GM12878 (cell line): ENCODE data around the gene GNLY. TPM values are rescaled to one million over a fixed set of nuclear protein-coding genes. Genes with fewer than 3 reads are reported as not detected.

Experiments
- ATAC-seq: fragments of 200-7000 bp; cut with Tn5 transposase; 3 replicates; pipeline ENCODE4 v1.9.1; 2020; ENCODE audit warnings: mild to moderate bottlenecking, moderate library complexity
- BruUV-seq: library from RNA; stranded (reverse); fragments of 400-500 nt; replicated peaks from 2 replicates; lab custom pipeline; 2021; lab: Mats Ljungman, UMichigan
- CTCF ChIA-PET: fragments of 300-600 bp; sonication (Branson Sonifier 250); formaldehyde crosslinking; extraction: SDS; loops from one replicate; lab custom pipeline; 2021; ENCODE audit warnings: inconsistent platforms; lab: Yijun Ruan, JAX
- POLR2A ChIA-PET: fragments of 350-600 bp; formaldehyde crosslinking; extraction: SDS; loops from one replicate; lab custom pipeline; 2021; ENCODE audit warnings: inconsistent platforms; lab: Charles Lee
- RAD21 ChIA-PET: fragments of 300-600 bp; sonication (Branson Sonifier 250); formaldehyde crosslinking; loops from one replicate; lab custom pipeline; 2023; ENCODE audit warnings: antibody characterized with exemption; ENCODE audit not compliant: unreplicated experiment; lab: Charles Lee
- SMC1A ChIA-PET: fragments of 300-600 bp; sonication (Branson Sonifier 250); formaldehyde crosslinking; loops from one replicate; lab custom pipeline; 2023; ENCODE audit not compliant: unreplicated experiment, uncharacterized antibody; lab: Charles Lee
- DNase-seq: peaks from one replicate; pipeline ENCODE4 v3.0.0-alpha.2; 2011; ENCODE audit warnings: low read depth, low spot score
- FAIRE-seq: peaks from 3 replicates; lab custom pipeline; 2011; peaks lifted over from hg19 to GRCh38; lab: Jason Lieb, UNC
- H2AFZ ChIP-seq: 2 replicates; pipeline ENCODE4 v1.6.0; 2011; ENCODE audit warnings: low read depth, low read length, control low read depth; ENCODE audit not compliant: control insufficient read depth
- H3K27ac ChIP-seq: 2 replicates; pipeline ENCODE4 v1.5.1; 2011; ENCODE audit warnings: control low read depth; ENCODE audit not compliant: control insufficient read depth, insufficient read depth
- H3K27me3 ChIP-seq, 2 experiments: replicated peaks in 1 of 2; 2 replicates each; pipeline versions ENCODE4 v1.6.0 to v1.6.1; 2011; ENCODE audit warnings: low read length in 1 of 2; ENCODE audit not compliant: control insufficient read depth in 2 of 2, insufficient read depth in 2 of 2
- H3K36me3 ChIP-seq, 2 experiments: 2 replicates each; pipeline ENCODE4 v1.5.1; 2011; ENCODE audit warnings: low read length in 1 of 2; ENCODE audit not compliant: control insufficient read depth in 2 of 2, insufficient read depth in 2 of 2
- H3K4me1 ChIP-seq: 2 replicates; pipeline ENCODE4 v1.6.1; 2011; ENCODE audit warnings: mild to moderate bottlenecking, low read length, moderate library complexity, mixed read lengths; ENCODE audit not compliant: control insufficient read depth, insufficient read depth
- H3K4me2 ChIP-seq: 2 replicates; pipeline ENCODE4 v1.6.0; 2011; ENCODE audit warnings: control low read depth; ENCODE audit not compliant: control insufficient read depth, insufficient read depth
- H3K4me3 ChIP-seq: fragments of 200-600 bp; sonication (generic); 2 replicates; pipeline ENCODE4 v1.5.1; 2016
- H3K79me2 ChIP-seq: 2 replicates; pipeline ENCODE4 v1.6.0; 2011; ENCODE audit warnings: low read length; ENCODE audit not compliant: control insufficient read depth, insufficient read depth
- H3K9ac ChIP-seq: 2 replicates; pipeline ENCODE4 v1.8.0; 2011; ENCODE audit warnings: low read length, control low read depth, mixed read lengths; ENCODE audit not compliant: control insufficient read depth, insufficient read depth
- H3K9me3 ChIP-seq: replicated peaks from 3 replicates; pipeline ENCODE4 v1.5.1; 2011; ENCODE audit warnings: mild to moderate bottlenecking, low read length; ENCODE audit not compliant: control insufficient read depth, insufficient read depth
- H4K20me1 ChIP-seq: 2 replicates; pipeline ENCODE4 v1.6.0; 2011; ENCODE audit not compliant: control insufficient read depth, insufficient read depth
- ATF2 ChIP-seq: IDR thresholded peaks from 2 replicates; pipeline ENCODE4 v1.6.1; 2012; ENCODE audit warnings: low read length, inconsistent platforms
- CBX3 ChIP-seq: fragments of 200-600 bp; sonication (generic); IDR thresholded peaks from 2 replicates; pipeline ENCODE4 v1.6.1; 2016; ENCODE audit warnings: low read depth, borderline replicate concordance
- JUND ChIP-seq: IDR thresholded peaks from 2 replicates; pipeline ENCODE4 v1.6.1; 2012; ENCODE audit warnings: low read depth, mild to moderate bottlenecking, low read length, improper control_type of control experiment, moderate library complexity
- KDM1A ChIP-seq: fragments of 200-600 bp; sonication (generic); IDR thresholded peaks from 2 replicates; pipeline ENCODE4 v1.6.1; 2016; ENCODE audit warnings: borderline replicate concordance
- KLF5 ChIP-seq: fragments of 450-650 bp; IDR thresholded peaks from 2 replicates; pipeline ENCODE4 v1.6.1; 2014; ENCODE audit warnings: mild to moderate bottlenecking; ENCODE audit not compliant: partially characterized antibody
- MEF2A ChIP-seq: IDR thresholded peaks from 2 replicates; pipeline ENCODE4 v1.6.1; 2011; ENCODE audit warnings: low read depth, mild to moderate bottlenecking, low read length, moderate library complexity; ENCODE audit not compliant: insufficient read depth
- MYC ChIP-seq: IDR thresholded peaks from 2 replicates; pipeline ENCODE4 v1.6.1; 2011; ENCODE audit warnings: mild to moderate bottlenecking, low read length, moderate library complexity, inconsistent platforms; ENCODE audit not compliant: insufficient read depth, insufficient replicate concordance, insufficient read length, severe bottlenecking
- NFIC ChIP-seq: IDR thresholded peaks from 2 replicates; pipeline ENCODE4 v1.6.1; 2012; ENCODE audit warnings: low read depth, mild to moderate bottlenecking, inconsistent platforms, low read length, moderate library complexity
- SIX5 ChIP-seq: IDR thresholded peaks from 2 replicates; pipeline ENCODE4 v1.6.1; 2011; ENCODE audit warnings: mild to moderate bottlenecking, low read depth, low read length, moderate library complexity; ENCODE audit not compliant: severe bottlenecking
- SMC3 ChIP-seq: IDR thresholded peaks from 2 replicates; pipeline ENCODE4 v1.6.1; 2011; ENCODE audit warnings: low read length, improper control_type of control experiment, borderline replicate concordance
- SPI1 ChIP-seq: IDR thresholded peaks from 2 replicates; pipeline ENCODE4 v1.6.1; 2011; ENCODE audit warnings: low read depth, mild to moderate bottlenecking, low read length, moderate library complexity, borderline replicate concordance; ENCODE audit not compliant: insufficient read depth
- SREBF2 ChIP-seq: IDR thresholded peaks from 2 replicates; pipeline ENCODE4 v1.6.1; 2012; ENCODE audit warnings: mild to moderate bottlenecking, low read length
- SRF ChIP-seq, 2 experiments: IDR thresholded peaks; 2 replicates each; pipeline ENCODE4 v1.6.1; 2011; ENCODE audit warnings: low read depth in 2 of 2, low read length in 2 of 2, mild to moderate bottlenecking in 1 of 2, moderate library complexity in 1 of 2
- TCF12 ChIP-seq: IDR thresholded peaks from 2 replicates; pipeline ENCODE4 v1.6.1; 2011; ENCODE audit warnings: low read depth, mild to moderate bottlenecking, low read length
- YBX1 ChIP-seq: fragments of 450-650 bp; IDR thresholded peaks from 2 replicates; pipeline ENCODE4 v1.6.1; 2016; ENCODE audit warnings: antibody characterized with exemption
- ZNF217 ChIP-seq: fragments of 450-650 bp; IDR thresholded peaks from 2 replicates; pipeline ENCODE4 v1.6.1; 2017; ENCODE audit warnings: antibody characterized with exemption, mild to moderate bottlenecking
- ZNF687 ChIP-seq: fragments of 450-650 bp; IDR thresholded peaks from 2 replicates; pipeline ENCODE4 v1.6.1; 2017; ENCODE audit warnings: mild to moderate bottlenecking, moderate library complexity
- WGBS: methylation state at CpG from one replicate; pipeline ENCODE4 v1.1.6; 2016; ENCODE audit warnings: low lambda C conversion rate; ENCODE audit not compliant: insufficient replicate concordance, insufficient coverage; ENCODE audit errors: missing lambda C conversion rate; 5-methylcytosine and 5-hydroxymethylcytosine counted together
- in situ Hi-C: fragments of 300-500 bp; cut with MboI; formaldehyde crosslinking; loops from 9 replicates; pipeline ENCODE4 v1.14.3; 2018; ENCODE audit warnings: mixed read lengths
- intact Hi-C: fragments of 100-400 bp; cut with micrococcal nuclease; formaldehyde crosslinking; loops from one replicate; pipeline ENCODE4 v1.14.2; 2022; ENCODE audit not compliant: unreplicated experiment
- polyA plus RNA-seq, 11 experiments: library from polyadenylated mRNA; depleted of rRNA in 4 of 11; unstranded in 6 of 11; stranded (reverse) in 5 of 11; fragments of >200 nt; fragmentation: Nextera tagmentation in 4 of 11; fragmentation: Illumina TruSeq in 1 of 11; extraction: Ambion mirVana in 4 of 11; extraction: Trizol in 1 of 11; gene quantifications; 1 replicate in 1 of 11; 2 replicates in 10 of 11; pipeline versions ENCODE4 v1.2.1 to v1.2.3, GENCODE V29; 2011 to 2016; ENCODE audit warnings: inconsistent platforms in 2 of 11, missing spikeins in 2 of 11, low read depth in 1 of 11
- total RNA-seq, 4 experiments: library from RNA; depleted of rRNA in 3 of 4; stranded (reverse); fragments of >200 nt in 3 of 4; fragmentation: Illumina TruSeq in 1 of 4; extraction: Trizol in 1 of 4; gene quantifications; 2 replicates each; pipeline versions ENCODE4 v1.2.1 to v1.2.3, GENCODE V29; 2013 to 2021

The GNLY gene
- total and polyA plus RNA-seq, 10 of the 15 experiments (the other 5 are each of a cell fraction or from before 2014, with no cell fraction given), result 0.18 to 0.42 TPM; not detected in 8

- TF ChIP-seq MYC (no peak), SMC3 (no peak), YBX1 (no peak), MEF2A (no peak)
Measured at GRCh38 chr2:85719609-85720240, 25.6 kb downstream of the GNLY start (continued).

GRCh38 chr2:85720533-85720932, 26.4 kb downstream of the GNLY start:
- POLR2A ChIA-PET, result interaction anchor here (0.5 kb wide), 1 partner anchor 228 kb away, joined by 6 read pairs; no protein-coding TSS in a partner anchor
- H3K4me2 ChIP-seq, result no peak overlapping the region
- intact Hi-C loops (loop anchor here (5.0 kb wide), 1 partner anchor 83 kb away; no protein-coding TSS in a partner anchor), in situ Hi-C loops (loop anchor here (10.0 kb wide), 1 partner anchor 94 kb away; no protein-coding TSS in a partner anchor)
- no peaks in the 10 kb centered on the region for H3K36me3 ChIP-seq
- 0% methylated on average over 1 of the region's 1 CpG for WGBS
- H3K27me3 ChIP-seq, result peaks cover 0 to 2% of the 10 kb centered on the region in 2 experiments; a peak in 2 of 4 replicates
- CTCF ChIA-PET, result interaction anchor here (1.0 to 3.8 kb wide), 6 partner anchors 9 to 97 kb away, joined by 3 to 27 read pairs (median 10); no protein-coding TSS in a partner anchor
- no peak overlapping the region for H3K4me3 ChIP-seq
- DNase-seq, result no peak
- BruUV-seq, result no TSS peak
- H3K4me1 ChIP-seq, result no peaks in the 10 kb centered on the region
- no peak overlapping the region for H2AFZ ChIP-seq
- H3K9ac ChIP-seq, result no peak overlapping the region
- no peaks in the 10 kb centered on the region; the same call in 2 of the 3 replicates for H3K9me3 ChIP-seq
- H4K20me1 ChIP-seq, result no peaks in the 10 kb centered on the region
- no peak for FAIRE-seq
- RAD21 ChIA-PET, result interaction anchor here (0.7 to 1.5 kb wide), 2 partner anchors 8 to 96 kb away, joined by 3 to 4 read pairs; no protein-coding TSS in a partner anchor
- H3K79me2 ChIP-seq, result no peaks in the 10 kb centered on the region
- SMC1A ChIA-PET, result interaction anchor here (0.7 to 3.6 kb wide), 3 partner anchors 12 to 83 kb away, joined by 3 to 22 read pairs (median 3); no protein-coding TSS in a partner anchor
- no peak for ATAC-seq
- no peak for TF ChIP-seq CBX3
- TF ChIP-seq ATF2, result no peak
- no peak for TF ChIP-seq NFIC
- no peak for TF ChIP-seq SPI1
- TF ChIP-seq TCF12, result no peak
- no peak for TF ChIP-seq KDM1A
- no peak for TF ChIP-seq SIX5
- TF ChIP-seq ZNF687, result no peak
- TF ChIP-seq JUND, result no peak
- TF ChIP-seq KLF5, result no peak
- TF ChIP-seq ZNF217, result no peak
- TF ChIP-seq SREBF2, result no peak
- no peak for TF ChIP-seq SRF (IDR thresholded peaks at IDR 0.05; ENCODE audit: low read depth in 2 of 2, low read length in 2 of 2)
- H3K27ac ChIP-seq, result no peak overlapping the region
